Measurements from ENCODE around the gene RRP9. TPM values are rescaled to one million over a fixed set of nuclear protein-coding genes. Genes with fewer than 3 reads are reported as not detected.

RRP9 gene
- total RNA-seq, 2 experiments from 2014 or later: 40.0 to 40.7 TPM

- Mint-ChIP-seq H3K4me3 (no peak overlapping the region), H3K27me3 (no peaks in the 10 kb centered on the region), H3K4me1 (ENCODE audit: low read depth) (peaks cover 25% of the 10 kb centered on the region), H3K9me3 (no peaks in the 10 kb centered on the region), H3K36me3 (ENCODE audit: low read depth) (peaks cover 44% of the 10 kb centered on the region), H3K27ac (no peak overlapping the region)
- DNase-seq (no peak), ATAC-seq (no peak)
- no peak for TF ChIP-seq CTCF (IDR thresholded peaks at IDR 0.05)
- ChIA-PET POLR2A (interaction anchor here (0.9 to 1.4 kb wide), 3 partner anchors 11 to 101 kb away, joined by 3 to 6 read pairs (median 3); no protein-coding TSS in a partner anchor), CTCF (no interaction called here)
- intact Hi-C loops (cut with micrococcal nuclease): no loop called here
Observed at GRCh38 chr3:51937611-51938450, 3.9 kb downstream of the RRP9 start.

- POLR2A ChIA-PET: interaction anchor here (1.0 to 1.4 kb wide), 3 partner anchors 11 to 58 kb away, joined by 3 to 6 read pairs (median 3); no protein-coding TSS in a partner anchor
- H3K9me3 Mint-ChIP-seq: no peaks in the 10 kb centered on the region
- H3K4me1 Mint-ChIP-seq (ENCODE audit: low read depth): peaks cover 20% of the 10 kb centered on the region
- H3K27ac Mint-ChIP-seq: no peak overlapping the region
- no peaks in the 10 kb centered on the region for H3K27me3 Mint-ChIP-seq
- intact Hi-C loops (cut with micrococcal nuclease): no loop called here
- no peak for TF ChIP-seq CTCF (IDR thresholded peaks at IDR 0.05)
- peaks cover 46% of the 10 kb centered on the region for H3K36me3 Mint-ChIP-seq (ENCODE audit: low read depth)
- no peak overlapping the region for H3K4me3 Mint-ChIP-seq
- CTCF ChIA-PET: no interaction called here
- DNase-seq (no peak), ATAC-seq (no peak)
Observed at GRCh38 chr3:51937014-51937413, 4.7 kb downstream of the RRP9 start.

- Mint-ChIP-seq H3K36me3 (ENCODE audit: low read depth) (peaks cover 51% of the 10 kb centered on the region), H3K4me3 (no peak overlapping the region), H3K4me1 (ENCODE audit: low read depth) (peaks cover 20% of the 10 kb centered on the region), H3K9me3 (no peaks in the 10 kb centered on the region), H3K27me3 (no peaks in the 10 kb centered on the region), H3K27ac (no peak overlapping the region)
- ChIA-PET POLR2A (interaction anchor here (1.3 kb wide), 1 partner anchor 33 kb away, joined by 3 read pairs; no protein-coding TSS in a partner anchor), CTCF (no interaction called here)
- DNase-seq (no peak), ATAC-seq (no peak)
- no peak for TF ChIP-seq CTCF (IDR thresholded peaks at IDR 0.05)
- intact Hi-C loops (cut with micrococcal nuclease): no loop called here
Observed at GRCh38 chr3:51935886-51936755, 5.6 kb downstream of the RRP9 start.

GRCh38 chr3:51934991-51935885 lies 6.5 kb downstream of the RRP9 start:
- DNase-seq (no peak), ATAC-seq (no peak)
- Mint-ChIP-seq H3K27me3 (no peaks in the 10 kb centered on the region), H3K36me3 (ENCODE audit: low read depth) (peaks cover 44% of the 10 kb centered on the region), H3K4me3 (no peak overlapping the region), H3K27ac (no peak overlapping the region), H3K9me3 (no peaks in the 10 kb centered on the region), H3K4me1 (ENCODE audit: low read depth) (peaks cover 13% of the 10 kb centered on the region)
- CTCF ChIA-PET: no interaction called here
- POLR2A ChIA-PET: interaction anchor here (1.2 to 1.8 kb wide), 2 partner anchors 8 to 27 kb away, joined by 4 to 7 read pairs; no protein-coding TSS in a partner anchor
- intact Hi-C loops (cut with micrococcal nuclease): no loop called here
- TF ChIP-seq CTCF (IDR thresholded peaks at IDR 0.05): no peak
